ENCODE data around the gene TPCN1.

The TPCN1 gene

DNA sequence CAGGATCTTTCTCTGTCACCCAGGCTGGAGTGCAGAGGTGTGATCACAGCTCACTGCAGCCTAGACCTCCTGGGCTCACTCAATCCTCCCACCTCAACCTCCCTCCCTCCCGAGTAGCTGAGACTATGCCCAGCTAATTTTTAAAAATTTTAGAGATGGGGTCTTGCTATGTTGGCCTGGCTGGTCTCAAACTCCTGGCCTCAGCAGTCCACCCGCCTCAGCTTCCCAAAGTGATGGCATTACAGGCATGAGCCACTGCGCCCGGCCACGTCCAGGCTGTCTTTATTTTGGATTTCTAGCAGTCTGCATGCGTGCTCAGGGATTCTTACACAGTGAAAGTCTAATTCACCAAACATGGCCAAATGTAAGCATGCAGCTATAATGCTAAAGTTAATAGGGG is 95.9 kb downstream of the TPCN1 start:
- FAIRE-seq = no peak

GRCh38 chr12:113318046-113318656 is 96.9 kb downstream of the TPCN1 start:
- FAIRE-seq = no peak

- FAIRE-seq = no peak
Observed at GRCh38 chr12:113318900-113319628, 97.8 kb downstream of the TPCN1 start.

- no peak for FAIRE-seq
Observed at GRCh38 chr12:113320401-113320800, 99.1 kb downstream of the TPCN1 start.

DNA sequence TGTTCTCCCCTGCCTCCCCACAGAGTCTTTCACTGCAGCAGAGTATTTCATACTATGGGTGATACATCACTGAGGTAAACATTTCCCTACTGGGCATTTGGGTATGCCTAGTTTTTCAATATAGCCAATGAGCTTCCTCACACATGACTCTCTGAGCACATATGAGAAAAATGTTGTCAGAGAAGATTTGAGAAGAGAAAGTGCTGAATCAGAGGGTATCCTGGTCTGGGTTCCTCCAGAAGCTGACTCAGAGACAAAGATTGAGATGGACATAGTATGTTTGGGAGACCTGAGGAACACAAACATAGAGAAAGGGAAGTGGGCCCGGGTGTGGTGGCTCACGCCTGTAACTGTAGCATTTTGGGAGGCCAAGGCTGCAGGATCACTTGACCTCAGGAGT is 101.1 kb downstream of the TPCN1 start:
- FAIRE-seq = no peak

DNA sequence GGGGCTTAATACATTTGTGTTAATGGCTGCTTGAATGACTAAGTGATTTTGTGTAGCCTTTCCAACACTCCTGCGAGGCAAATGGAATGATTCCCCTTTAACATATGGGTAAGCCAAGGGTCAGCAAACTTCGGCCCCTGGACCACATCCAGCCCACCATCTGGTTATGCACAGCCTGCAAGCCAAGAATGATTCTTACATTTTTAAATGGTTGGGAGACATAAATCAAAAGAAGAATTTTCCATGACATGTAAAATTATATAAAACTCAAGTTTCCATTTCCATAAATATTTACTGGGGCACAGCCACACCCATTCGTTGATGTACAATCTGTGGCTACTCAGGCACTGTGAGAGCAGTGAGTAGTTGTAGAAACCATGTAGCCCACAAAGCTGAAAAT is 104.7 kb downstream of the TPCN1 start:
- peak; percentile 29 for FAIRE-seq

DNA sequence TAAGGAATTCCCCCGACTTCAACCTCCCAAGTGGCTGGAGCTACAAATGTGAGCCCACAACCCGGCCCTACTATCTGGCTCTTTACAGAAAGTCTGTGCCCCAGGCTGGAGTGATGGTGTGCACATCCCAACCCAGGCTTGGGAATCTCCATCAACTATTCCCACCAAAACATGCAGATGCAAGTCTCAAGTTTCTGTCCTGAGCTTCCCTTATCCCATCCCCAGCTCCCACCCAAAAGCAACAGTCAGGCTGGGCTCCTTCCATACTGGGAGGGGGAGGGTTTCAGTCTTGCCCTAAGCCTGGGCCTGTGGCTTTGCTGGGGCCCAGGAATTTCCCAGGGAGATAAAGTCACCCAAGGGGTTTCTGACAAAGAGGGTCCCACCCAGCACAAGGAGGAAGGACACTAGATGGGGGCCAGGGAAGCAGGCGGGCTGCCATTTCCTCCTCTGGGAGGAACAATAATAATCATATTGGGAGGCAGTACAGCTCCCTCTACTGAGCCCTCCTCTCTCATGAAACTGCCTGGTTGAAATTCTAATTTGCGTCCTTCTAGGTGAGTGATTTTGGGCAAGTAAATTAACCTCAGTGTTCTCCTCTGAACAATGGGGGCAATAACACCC is 105.6 kb downstream of the TPCN1 start:
- no peak for FAIRE-seq

GRCh38 chr12:113328368-113328889 is 107.2 kb downstream of the TPCN1 start:
- no peak for FAIRE-seq

DNA sequence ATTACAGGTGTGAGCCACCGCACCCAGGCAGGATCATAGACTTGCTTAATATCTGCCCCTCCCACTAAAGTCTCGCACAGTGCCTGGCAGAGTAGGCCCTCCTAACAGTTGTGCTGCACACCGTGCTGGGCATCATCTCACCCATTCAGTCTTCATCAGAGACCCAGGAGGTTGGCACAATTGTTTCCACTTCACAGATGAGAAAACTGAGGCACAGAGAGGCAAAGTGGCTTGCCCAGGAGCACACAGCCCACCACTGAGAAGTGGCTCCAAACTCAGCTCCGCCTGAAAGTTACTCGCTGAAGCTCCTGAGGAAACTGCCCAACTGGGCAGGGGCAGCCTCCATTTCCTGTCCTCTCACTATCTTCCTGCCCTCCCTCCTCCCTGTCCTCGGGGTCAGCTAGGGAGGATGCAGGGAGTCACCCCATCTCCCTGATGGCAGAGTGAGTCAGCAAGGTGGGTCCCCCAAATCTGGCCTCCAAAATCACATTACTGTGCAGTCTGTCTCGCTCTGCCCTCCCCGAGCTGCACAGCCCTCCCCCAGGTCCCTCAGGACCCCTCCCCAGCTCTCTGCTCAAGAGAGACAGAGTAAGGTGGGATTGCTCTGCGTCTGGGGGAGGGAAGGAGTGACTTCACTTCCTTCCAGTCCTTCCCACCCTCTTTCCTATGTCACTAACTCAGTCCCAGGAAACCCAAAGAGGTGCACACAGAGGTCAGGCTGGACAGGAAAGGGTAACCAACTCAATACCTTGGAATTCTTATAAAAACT is 107.9 kb downstream of the TPCN1 start:
- FAIRE-seq = no peak

GRCh38 chr12:113329791-113330417 is 108.6 kb downstream of the TPCN1 start:
- FAIRE-seq = no peak

DNA sequence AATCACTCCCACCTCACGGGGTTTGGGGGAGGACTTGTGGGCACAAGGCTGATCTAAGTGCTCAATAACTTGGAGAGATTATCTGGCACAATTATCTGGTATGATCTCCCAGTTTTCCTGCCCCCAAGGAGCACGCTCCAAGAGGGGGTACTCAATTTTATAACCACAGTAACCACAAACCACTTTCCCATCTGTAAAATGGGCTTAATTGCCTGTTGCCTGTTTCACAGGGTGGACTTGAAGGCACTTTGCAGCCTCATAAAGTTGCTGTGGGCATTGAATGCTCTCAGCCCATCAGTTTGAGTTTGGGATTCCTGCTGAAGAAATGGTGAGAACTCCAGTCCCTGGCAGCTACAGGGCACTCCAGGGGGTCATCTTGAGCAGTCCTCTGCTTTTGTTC is 109.2 kb downstream of the TPCN1 start:
- no peak for FAIRE-seq

- no peak for FAIRE-seq
Observed at GRCh38 chr12:113332688-113333417, 111.6 kb downstream of the TPCN1 start.

- no peak for FAIRE-seq
Observed at GRCh38 chr12:113333418-113333750, 112.1 kb downstream of the TPCN1 start.

DNA sequence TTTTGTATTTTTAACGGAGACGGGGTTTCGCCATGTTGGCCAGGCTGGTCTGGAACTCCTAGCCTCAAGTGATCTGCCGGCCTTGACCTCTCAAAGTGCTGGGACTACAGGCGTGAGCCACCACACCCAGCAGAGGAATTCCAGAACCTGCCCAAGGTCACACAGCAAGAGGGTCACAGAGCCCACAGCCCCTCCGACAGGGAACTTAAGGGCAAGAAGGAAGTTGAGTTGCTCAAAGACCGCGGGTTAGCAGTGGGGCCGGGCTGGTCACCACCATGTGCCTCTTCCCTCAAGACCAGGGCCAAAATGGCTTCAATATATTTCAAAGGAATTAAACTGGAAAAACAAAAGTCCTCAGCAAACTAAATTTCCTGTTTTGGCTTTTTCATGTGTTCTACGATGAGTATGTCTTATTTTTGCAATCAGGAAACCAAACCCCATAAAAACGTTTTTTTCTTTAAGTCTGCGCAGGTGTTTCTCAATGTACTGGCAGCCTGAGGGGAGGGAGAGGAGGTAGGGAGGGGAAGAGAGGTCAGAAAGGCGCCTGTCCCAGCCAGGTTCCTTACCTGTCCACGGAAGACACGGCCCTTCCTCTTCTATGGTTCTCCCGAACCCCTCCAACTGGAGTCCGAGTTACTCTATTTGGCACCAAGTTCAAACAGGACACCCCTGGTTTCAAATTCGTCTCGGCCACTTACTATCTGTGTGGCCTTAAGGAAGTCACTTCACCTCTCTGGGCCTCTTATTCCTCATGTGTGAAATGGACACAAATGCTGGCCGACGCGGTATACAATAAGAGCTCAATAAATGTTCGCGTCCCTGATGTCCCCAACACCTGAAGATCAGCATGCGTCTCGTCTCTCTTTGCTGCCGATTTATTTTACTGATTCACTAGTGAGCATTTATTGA is 112.9 kb downstream of the TPCN1 start:
- no peak for FAIRE-seq

- no peak for FAIRE-seq
Observed at GRCh38 chr12:113334786-113335539, 113.7 kb downstream of the TPCN1 start, which contains the start of gene SLC8B1. Gene SLC8B1, minus strand, starts transcription at chr12:113335109. Its CDS starts 2,231 bp downstream, at chr12:113332878.

GRCh38 chr12:113339540-113339939 is 118.3 kb downstream of the TPCN1 start:
- FAIRE-seq = no peak

DNA sequence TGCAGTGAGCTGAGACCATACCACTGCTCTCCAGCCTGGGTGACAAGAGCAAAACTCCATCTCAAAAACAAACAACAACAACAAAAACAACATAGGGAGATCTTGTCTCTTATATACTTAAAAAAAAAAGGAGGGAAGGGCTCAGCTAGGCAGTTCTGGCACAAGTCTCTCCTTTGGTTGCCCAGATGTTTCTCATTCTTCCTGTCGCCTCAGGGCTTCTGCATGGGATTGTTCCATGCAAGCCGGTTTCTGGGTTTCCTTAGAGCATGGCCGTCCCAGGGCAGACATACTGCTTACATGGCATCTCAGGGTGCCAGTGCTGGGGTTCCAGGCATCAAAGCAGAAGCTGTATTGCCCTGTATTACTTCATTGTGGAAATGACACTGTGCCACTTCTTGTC is 118.8 kb downstream of the TPCN1 start:
- no peak for FAIRE-seq

DNA sequence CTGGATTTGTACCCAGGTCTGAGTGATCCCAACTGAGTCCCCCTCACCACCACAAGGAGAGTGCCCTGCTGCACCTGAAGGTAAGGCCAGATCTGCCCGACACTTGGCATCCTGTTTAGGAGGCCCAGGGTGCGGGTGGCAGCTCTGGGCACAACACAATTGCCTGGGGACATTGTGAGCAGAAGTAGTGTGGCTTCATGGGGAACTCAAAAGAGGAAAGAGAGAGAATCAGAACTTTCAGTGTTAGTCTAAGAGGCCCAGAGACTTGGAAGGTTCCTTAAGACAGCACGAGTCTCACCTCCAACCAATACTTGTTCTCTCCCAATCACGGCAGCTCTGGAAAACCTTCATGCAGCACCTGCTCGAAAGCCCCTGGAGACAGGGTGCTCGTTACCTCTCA is 120.3 kb downstream of the TPCN1 start:
- no peak for FAIRE-seq

DNA sequence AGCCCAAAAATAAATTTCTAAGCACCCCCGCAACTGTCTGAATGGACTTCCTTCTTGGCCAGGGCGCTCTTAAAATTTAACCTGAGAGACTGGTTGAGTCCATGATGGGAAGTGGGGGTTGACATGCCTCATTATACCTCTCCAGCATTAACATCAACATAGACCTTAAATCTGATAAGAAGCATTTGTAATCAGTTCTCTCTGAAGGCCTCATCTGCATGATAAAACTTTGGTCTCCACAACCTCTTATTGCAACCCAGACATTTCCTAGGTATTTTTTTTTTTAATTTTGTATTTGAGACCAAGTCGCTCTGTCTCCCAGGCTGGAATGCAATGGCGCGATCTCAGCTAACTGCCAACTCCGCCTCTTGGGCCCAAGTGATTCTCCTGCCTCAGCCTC is 124.1 kb downstream of the TPCN1 start:
- no peak for FAIRE-seq

GRCh38 chr12:113346353-113346752 is 125.1 kb downstream of the TPCN1 start:
- no peak for FAIRE-seq

Data from endometrium (tissue), 2 donors.